Measurements from ENCODE around the gene EVX1.

The EVX1 gene

DNA sequence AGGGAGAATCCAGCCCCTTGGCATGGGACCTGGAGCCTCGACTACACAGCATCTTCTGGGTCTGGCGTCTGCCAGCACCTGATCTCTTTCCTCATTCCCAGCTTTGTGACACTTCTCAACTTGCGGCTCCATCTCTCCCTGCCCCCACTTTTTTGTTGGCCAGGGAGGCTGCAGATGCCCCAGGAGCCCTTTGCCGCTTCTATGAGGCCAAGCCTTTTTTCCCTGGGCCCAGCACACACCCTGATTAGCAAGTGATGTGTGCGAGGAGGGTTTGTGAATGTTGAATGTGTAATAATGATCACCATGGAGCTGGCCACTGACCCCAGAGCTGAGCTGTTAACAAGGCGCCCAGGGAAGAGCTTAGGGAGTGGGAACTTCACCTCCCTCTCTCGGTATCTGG, 4.4 kb downstream of the EVX1 start:
- no peaks in the 10 kb centered on the region for H3K36me3 Mint-ChIP-seq (ENCODE audit: low read depth)
- peaks cover 54% of the 10 kb centered on the region for H3K4me1 Mint-ChIP-seq (ENCODE audit: low read depth)
- H3K4me3 Mint-ChIP-seq = no peak overlapping the region
- intact Hi-C loops (cut with micrococcal nuclease) = loop anchor here (5.0 kb wide), 1 partner anchor 35 kb away; no protein-coding TSS in a partner anchor
- no peaks in the 10 kb centered on the region for H3K9me3 Mint-ChIP-seq
- H3K27me3 Mint-ChIP-seq = peaks cover 99% of the 10 kb centered on the region
- H3K27ac Mint-ChIP-seq = no peak overlapping the region

DNA sequence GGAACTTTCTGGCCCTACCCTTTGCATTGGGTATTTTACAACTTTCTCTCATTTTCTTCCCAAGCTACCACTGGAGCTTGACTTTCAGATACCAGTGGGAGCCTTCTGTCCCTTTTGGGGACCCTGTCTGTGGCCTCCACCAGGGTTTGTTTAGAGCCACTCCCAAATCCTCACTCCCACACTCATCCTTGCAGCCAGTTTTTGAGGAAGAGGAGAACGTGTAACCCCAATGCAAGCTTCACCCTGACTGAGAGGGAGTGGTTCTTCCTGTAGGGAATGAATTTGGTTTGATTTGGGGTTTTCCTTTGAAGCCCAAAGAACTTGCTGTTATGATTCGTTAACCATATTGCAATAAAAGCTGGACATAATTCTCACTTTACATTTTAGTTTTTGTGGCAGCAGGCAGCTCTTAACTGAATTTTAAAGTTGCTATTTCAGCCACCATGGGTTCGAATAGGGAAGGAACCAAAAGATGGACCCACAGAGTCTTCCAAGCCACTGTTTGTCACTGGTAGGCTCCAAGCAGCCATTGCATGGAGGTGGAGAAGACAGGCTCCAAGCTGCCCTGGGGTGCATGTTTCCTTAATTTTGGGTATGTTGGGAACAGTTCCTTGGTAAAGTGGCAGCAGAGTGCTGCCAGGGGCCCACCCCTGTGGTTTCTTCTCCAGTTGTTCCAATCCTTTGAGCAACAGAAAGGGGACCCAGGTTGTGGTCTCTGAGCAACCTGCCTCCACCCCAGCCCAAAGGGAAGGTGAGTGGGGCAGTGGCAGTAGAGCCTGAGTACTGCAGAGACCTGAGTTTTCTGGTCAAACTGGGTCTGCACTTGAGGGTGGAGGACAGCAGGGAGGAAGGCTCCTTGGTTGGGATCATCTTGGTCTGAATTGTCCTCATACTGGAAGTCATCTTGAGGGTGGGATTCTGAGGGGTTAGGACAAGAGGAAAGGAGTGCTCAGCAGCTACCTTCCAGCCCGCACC, 5.1 kb downstream of the EVX1 start:
- Mint-ChIP-seq H3K27me3 (peaks cover 99% of the 10 kb centered on the region), H3K4me3 (no peak overlapping the region), H3K9me3 (no peaks in the 10 kb centered on the region), H3K4me1 (ENCODE audit: low read depth) (peaks cover 56% of the 10 kb centered on the region), H3K27ac (no peak overlapping the region), H3K36me3 (ENCODE audit: low read depth) (no peaks in the 10 kb centered on the region)
- intact Hi-C loops (cut with micrococcal nuclease) = loop anchor here (5.0 kb wide), 1 partner anchor 35 kb away; no protein-coding TSS in a partner anchor

DNA sequence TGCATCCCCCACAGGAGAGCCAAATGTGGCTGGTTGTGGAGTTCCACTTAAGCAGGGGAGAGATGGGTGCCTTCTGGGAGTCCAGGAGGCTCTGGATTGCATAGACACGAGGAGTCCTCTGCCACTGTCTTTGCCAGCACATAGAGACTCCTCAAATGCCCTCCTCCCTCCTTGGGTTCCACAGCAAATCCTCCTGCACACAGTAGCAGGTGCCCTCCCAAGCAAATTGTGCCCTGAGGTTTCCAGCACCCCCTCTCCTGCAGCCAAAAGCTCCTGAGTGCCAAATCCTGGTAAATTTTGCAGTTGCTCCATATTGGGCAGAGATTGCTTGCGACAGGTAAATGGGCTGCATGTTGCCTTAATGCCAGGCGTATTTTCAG, 5.8 kb downstream of the EVX1 start:
- intact Hi-C loops (cut with micrococcal nuclease) = loop anchor here (5.0 kb wide), 1 partner anchor 36 kb away; no protein-coding TSS in a partner anchor
- Mint-ChIP-seq H3K27ac (no peak overlapping the region), H3K27me3 (peaks cover 100% of the 10 kb centered on the region), H3K4me1 (ENCODE audit: low read depth) (peaks cover 54% of the 10 kb centered on the region), H3K36me3 (ENCODE audit: low read depth) (no peaks in the 10 kb centered on the region), H3K9me3 (no peaks in the 10 kb centered on the region), H3K4me3 (no peak overlapping the region)

DNA sequence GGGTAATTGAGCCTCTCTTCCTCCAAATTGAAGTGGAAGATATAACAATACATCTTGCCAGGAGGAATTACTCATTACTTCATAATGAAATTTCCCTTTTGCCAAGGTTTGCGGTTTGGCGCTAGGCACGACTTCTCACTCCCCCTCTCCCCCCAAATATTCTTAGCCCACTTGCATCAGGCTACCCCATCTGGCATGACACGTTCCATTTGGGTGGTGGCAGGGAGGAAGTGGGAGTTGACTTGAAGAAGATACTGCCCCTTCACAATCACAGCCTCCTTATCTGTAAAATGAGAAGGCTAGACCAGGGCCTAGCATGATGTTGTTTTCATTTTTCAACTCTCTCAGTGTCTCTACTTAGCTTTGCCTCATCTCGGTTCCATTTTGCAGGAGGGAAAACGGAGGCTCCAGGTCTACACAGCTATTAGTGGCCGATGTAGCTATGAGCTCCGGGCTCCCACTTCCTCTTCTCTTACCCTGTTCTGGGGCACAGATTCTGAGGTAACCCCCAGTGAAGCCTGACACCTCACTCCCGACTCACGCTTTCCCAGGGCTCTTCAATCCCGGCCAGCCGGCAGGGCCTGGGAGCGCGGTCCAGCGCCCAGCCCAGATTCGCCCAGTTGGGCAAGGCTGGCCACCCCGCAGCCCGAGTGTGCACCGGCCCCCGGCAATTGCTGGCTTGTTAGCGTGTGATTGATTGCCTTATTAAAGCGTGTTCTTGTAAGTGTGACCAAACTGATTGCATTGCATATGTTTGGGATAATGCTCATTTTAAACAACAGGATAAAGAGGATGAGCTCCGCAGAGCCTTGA, 6.5 kb downstream of the EVX1 start:
- Mint-ChIP-seq H3K36me3 (ENCODE audit: low read depth) (no peaks in the 10 kb centered on the region), H3K27ac (no peak overlapping the region), H3K4me3 (no peak overlapping the region), H3K27me3 (peaks cover 100% of the 10 kb centered on the region), H3K4me1 (ENCODE audit: low read depth) (peaks cover 50% of the 10 kb centered on the region), H3K9me3 (no peaks in the 10 kb centered on the region)
- intact Hi-C loops (cut with micrococcal nuclease) = loop anchor here (5.0 kb wide), 1 partner anchor 37 kb away; no protein-coding TSS in a partner anchor

DNA sequence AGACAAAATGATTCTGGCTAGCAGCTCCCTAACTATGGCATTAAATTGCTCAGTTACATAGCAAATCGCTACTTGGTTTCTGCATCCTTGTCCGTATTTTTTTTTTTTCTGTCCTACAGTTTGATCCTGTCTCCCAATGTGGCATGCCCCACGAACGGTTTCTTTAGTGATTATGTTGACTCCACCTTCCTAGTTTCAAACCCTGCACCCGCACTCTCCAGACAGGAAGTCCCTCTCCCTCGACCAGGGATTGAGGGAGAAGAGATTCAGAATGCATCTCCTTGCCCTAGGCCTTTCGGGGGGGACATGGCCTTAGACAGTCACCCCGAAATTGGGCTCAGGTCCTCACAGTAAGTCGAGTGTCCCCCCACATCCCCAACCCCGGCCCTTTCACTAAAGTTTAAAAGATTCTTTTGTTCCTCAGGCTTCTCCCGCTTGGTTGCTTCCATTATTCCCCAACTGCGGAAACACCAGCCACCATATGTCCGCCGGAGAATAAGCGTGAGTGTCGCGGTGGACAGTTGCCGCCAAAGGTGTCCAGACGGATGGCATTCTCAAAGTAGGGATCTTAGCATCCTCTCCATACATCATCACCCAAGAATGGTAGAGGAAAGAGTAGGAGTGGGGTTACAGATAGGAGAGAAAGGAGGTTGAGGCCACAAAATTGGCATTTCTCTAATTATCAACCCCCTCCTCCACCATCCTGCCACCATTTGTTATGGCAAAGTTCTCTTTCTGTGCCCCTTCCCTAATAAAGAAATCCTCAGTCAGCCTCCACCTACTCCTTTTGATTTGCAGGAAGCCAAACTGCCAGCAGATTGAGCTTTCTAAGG, 7.3 kb downstream of the EVX1 start:
- Mint-ChIP-seq H3K4me1 (ENCODE audit: low read depth) (peaks cover 50% of the 10 kb centered on the region), H3K9me3 (no peaks in the 10 kb centered on the region), H3K4me3 (no peak overlapping the region), H3K27ac (no peak overlapping the region), H3K36me3 (ENCODE audit: low read depth) (no peaks in the 10 kb centered on the region), H3K27me3 (peaks cover 100% of the 10 kb centered on the region)
- intact Hi-C loops (cut with micrococcal nuclease) = loop anchor here (5.0 kb wide), 1 partner anchor 38 kb away; no protein-coding TSS in a partner anchor

DNA sequence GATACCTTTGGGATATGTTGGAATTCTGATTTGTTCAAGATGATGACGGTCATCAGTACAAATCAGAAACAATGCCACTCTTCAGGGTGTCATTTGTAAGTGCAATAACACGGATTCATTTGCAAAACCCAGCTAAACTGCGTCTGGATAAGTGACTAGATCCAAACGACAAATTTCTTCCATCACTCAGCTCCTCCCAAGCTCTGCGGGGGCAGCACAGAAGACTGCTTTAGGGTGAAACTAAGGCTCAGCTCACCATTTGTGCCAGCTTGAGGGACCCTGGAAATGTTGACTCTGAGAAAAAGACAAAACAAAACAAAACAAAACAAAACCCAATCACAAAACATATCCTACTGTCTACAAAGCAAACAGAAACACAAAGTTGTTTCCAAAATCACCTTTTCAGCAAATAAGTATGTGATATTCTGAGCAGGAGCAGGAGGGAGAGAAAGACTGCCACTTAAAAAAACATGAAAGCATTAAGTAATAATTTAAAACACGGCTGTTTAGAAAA, 8.0 kb downstream of the EVX1 start:
- Mint-ChIP-seq H3K36me3 (ENCODE audit: low read depth) (no peaks in the 10 kb centered on the region), H3K27me3 (peaks cover 99% of the 10 kb centered on the region), H3K9me3 (no peaks in the 10 kb centered on the region), H3K4me1 (ENCODE audit: low read depth) (peaks cover 45% of the 10 kb centered on the region), H3K4me3 (no peak overlapping the region), H3K27ac (no peak overlapping the region)
- intact Hi-C loops (cut with micrococcal nuclease) = no loop called here

DNA sequence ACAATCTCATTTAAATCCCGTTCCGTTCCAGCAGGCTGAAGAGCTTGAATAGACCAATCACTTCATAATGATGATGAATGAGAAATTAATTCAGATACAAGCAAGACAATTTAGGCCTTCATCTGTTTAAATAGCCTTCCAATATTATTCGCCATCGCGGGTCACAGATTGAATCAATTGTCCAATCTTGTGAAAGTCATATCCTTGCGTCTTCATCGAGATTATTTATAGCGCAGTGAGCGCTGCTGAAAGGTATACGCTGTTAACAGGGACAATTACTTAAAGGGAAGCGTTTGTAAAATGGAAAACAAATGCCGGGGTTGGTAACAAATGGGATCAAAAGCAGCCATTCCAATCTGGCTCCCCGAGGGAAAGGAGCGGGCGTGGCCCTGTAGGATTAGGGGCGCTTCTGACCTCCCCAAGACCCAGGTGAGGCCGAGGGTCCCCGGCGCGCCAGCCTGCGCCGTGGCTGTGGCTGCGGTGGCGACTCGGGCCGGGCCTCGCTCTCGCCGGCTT, 8.6 kb downstream of the EVX1 start:
- Mint-ChIP-seq H3K4me3 (peak overlapping the region; percentile 6), H3K4me1 (ENCODE audit: low read depth) (peaks cover 39% of the 10 kb centered on the region), H3K27ac (no peak overlapping the region), H3K36me3 (ENCODE audit: low read depth) (no peaks in the 10 kb centered on the region), H3K9me3 (no peaks in the 10 kb centered on the region), H3K27me3 (peaks cover 95% of the 10 kb centered on the region)
- intact Hi-C loops (cut with micrococcal nuclease) = no loop called here

DNA sequence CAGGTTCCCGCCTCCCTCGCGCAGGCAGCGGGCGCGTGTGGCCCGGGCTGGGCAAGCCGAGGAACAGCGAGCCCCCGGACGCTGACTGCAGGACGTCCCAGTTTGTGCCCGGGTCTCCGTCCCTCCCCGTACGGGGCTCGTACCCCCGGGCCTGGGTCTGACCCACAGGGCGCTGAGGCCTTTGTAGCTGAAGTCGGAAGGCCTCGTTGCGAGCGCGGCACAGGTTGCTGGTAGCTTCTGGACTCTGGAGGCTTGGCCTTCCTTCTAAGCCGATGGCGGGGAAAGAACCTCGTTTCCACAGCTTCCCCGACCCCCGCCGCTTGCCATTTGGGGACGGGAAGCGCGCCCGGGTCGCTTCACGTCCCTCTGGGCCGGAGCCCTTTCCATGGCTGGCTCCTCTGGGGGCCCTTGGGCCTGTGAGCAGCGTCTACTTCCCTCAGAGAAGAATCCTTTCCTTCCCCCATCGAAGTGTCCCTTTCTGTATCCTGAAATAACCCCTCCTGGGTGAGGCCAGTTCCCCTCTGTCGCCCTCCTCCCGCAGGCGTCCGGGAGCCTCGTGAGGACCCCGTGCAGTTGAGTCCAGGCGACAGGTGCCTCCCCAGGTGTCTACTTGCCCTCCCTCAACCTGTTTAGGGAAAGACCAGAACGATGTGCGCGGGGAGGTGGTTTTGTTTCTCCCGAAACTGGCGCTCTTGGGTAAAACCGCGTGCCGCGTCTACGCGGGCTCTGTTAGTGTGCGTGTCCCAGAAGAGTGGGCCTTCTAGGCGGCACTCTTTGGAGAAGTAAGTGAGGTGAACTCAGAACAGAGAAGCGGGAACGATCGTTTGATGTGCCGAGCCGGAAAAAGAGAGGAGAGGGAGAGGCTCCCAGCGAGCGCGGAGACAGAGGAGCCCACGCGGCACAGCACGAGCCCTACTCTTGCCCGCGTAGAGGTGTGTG, 9.3 kb downstream of the EVX1 start:
- intact Hi-C loops (cut with micrococcal nuclease) = no loop called here
- H3K27me3 Mint-ChIP-seq = peaks cover 93% of the 10 kb centered on the region
- no peaks in the 10 kb centered on the region for H3K36me3 Mint-ChIP-seq (ENCODE audit: low read depth)
- peak overlapping the region; percentile 6 for H3K4me3 Mint-ChIP-seq
- peaks cover 38% of the 10 kb centered on the region for H3K4me1 Mint-ChIP-seq (ENCODE audit: low read depth)
- no peak overlapping the region for H3K27ac Mint-ChIP-seq
- H3K9me3 Mint-ChIP-seq = no peaks in the 10 kb centered on the region

DNA sequence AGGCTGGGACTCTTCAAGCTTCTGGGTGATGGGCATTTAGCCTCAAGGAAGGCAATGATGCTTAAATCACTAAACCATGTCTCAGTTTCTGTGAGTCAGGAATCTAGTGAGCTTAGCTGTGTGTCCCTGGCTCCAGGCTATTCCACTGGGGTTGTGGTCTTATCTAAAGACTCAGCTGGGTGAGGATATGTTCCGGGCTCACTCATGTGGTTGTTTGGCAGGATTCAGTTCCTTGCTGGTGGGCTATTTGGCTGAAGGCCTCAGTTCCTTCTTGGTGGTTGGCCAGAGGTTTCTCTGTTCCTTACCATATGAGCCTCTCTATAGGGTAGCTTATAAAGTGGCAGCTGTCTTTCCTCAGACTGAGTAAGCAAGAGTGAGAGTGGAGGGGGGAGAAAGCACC, 12.0 kb downstream of the EVX1 start:
- peaks cover 85% of the 10 kb centered on the region for H3K27me3 Mint-ChIP-seq
- intact Hi-C loops (cut with micrococcal nuclease) = no loop called here

DNA sequence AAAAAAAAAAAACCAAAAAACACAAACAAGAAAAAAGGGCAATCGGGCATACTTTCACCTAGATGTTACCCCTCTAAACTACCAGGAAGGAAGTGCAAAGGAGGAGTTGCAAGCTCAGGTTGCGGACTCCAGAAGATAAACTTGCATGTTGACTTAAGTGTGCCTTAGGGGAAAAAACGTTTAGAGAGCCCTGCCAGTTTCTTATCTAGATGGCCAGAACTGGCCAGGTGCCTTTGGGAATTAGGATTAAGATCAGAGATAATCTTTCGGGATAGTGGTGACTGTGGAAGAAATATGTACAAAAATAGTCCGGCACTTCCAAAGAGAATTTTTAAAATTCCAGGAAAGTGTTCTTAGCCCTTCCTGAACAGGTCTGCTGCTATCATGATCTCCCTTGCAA, 17.6 kb downstream of the EVX1 start:
- Mint-ChIP-seq H3K36me3 (ENCODE audit: low read depth) (no peaks in the 10 kb centered on the region), H3K9me3 (no peaks in the 10 kb centered on the region), H3K27me3 (peaks cover 74% of the 10 kb centered on the region), H3K4me1 (ENCODE audit: low read depth) (no peaks in the 10 kb centered on the region), H3K4me3 (no peak overlapping the region), H3K27ac (no peak overlapping the region)
- intact Hi-C loops (cut with micrococcal nuclease) = no loop called here

More for the DNA sequence above, 12.0 kb downstream of the EVX1 start:
- Mint-ChIP-seq H3K27ac (no peak overlapping the region), H3K9me3 (no peaks in the 10 kb centered on the region), H3K36me3 (ENCODE audit: low read depth) (no peaks in the 10 kb centered on the region), H3K4me3 (no peak overlapping the region), H3K4me1 (ENCODE audit: low read depth) (peaks cover 25% of the 10 kb centered on the region)

DNA sequence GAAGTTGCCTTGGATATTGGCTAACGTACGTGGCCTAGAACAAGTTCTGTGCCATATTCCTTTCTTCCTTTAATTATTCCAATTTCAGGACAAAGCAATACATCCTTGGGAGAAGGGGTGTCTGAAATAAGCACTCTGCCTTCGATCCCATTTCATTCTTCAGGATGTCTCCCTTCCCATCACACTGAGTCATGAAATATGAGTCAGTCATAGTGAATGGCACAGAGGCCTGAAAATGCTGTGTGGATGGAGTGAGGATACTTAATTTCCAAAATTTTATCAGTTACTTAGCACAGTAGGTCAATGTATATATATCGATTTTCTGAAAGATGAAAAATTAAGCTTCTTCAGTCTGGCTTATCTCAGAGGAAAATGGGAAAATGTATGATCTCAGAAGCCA, 19.5 kb downstream of the EVX1 start:
- Mint-ChIP-seq H3K27me3 (peaks cover 71% of the 10 kb centered on the region), H3K4me1 (ENCODE audit: low read depth) (no peaks in the 10 kb centered on the region), H3K9me3 (no peaks in the 10 kb centered on the region), H3K36me3 (ENCODE audit: low read depth) (no peaks in the 10 kb centered on the region), H3K27ac (no peak overlapping the region), H3K4me3 (no peak overlapping the region)
- intact Hi-C loops (cut with micrococcal nuclease) = no loop called here

DNA sequence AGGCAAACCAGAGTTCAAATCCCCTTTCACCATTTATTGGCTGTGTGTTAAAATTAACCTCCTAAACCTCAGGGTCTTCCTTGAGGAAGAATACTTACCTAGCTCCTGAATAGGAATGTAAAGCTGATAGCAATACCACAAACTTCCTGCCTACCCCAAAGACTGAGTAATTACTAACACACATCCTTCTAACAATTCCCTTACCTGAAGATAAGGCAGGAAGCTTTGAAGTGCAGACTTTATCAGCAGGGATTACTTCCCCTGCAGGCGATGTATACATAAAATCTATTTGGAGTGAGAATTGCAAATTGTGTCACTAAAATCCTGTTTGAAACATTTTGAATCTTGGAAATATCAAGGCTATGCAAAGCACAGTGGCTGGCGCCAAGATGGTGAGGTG, 21.2 kb downstream of the EVX1 start:
- H3K36me3 Mint-ChIP-seq (ENCODE audit: low read depth) = no peaks in the 10 kb centered on the region
- intact Hi-C loops (cut with micrococcal nuclease) = no loop called here
- H3K27ac Mint-ChIP-seq = no peak overlapping the region
- H3K4me1 Mint-ChIP-seq (ENCODE audit: low read depth) = no peaks in the 10 kb centered on the region
- peaks cover 62% of the 10 kb centered on the region for H3K27me3 Mint-ChIP-seq
- H3K9me3 Mint-ChIP-seq = no peaks in the 10 kb centered on the region
- H3K4me3 Mint-ChIP-seq = no peak overlapping the region
